Measurements from ENCODE around the gene CPLX3.
A peak's percentile ranks its signal among the peaks of the same experiment; 100 is the strongest.

CPLX3 gene

DNA sequence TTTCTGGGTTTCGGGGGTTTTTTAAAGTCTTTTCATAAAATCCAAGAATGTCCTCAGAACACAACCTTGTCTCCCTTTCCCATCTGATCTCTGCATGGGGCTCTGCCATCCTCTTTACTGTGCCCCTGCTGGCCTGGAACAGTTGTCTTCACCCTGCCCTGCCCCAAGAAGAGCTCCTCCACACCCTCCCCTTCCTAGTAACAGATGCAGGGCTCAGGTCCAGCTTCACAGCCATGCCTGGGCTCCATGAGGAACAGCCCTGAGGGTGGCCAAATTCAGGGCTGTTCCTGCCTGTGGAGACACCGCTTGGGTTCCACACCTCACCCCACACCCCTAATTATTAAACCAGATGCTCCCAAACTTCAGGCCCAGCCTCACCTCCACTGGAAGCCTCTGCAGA lies 29.4 kb downstream of the CPLX3 start:
- H3K27ac Mint-ChIP-seq: peak overlapping the region; percentile 92
- H3K27me3 Mint-ChIP-seq: no peaks in the 10 kb centered on the region
- H3K4me3 Mint-ChIP-seq: peak overlapping the region; percentile 55
- no peaks in the 10 kb centered on the region for H3K9me3 Mint-ChIP-seq
- peaks cover 30% of the 10 kb centered on the region for H3K36me3 Mint-ChIP-seq
- ATAC-seq: no peak
- peaks cover 61% of the 10 kb centered on the region for H3K4me1 Mint-ChIP-seq

GRCh38 chr15:74856537-74856936 lies 30.1 kb downstream of the CPLX3 start:
- Mint-ChIP-seq H3K4me3 (peak overlapping the region; percentile 49), H3K36me3 (peaks cover 23% of the 10 kb centered on the region), H3K27me3 (no peaks in the 10 kb centered on the region), H3K4me1 (peaks cover 61% of the 10 kb centered on the region), H3K9me3 (no peaks in the 10 kb centered on the region), H3K27ac (peak overlapping the region; percentile 92)
- no peak for ATAC-seq

GRCh38 chr15:74857082-74857655 lies 30.7 kb downstream of the CPLX3 start:
- H3K36me3 Mint-ChIP-seq: peaks cover 17% of the 10 kb centered on the region
- H3K27me3 Mint-ChIP-seq: no peaks in the 10 kb centered on the region
- peak overlapping the region; percentile 49 for H3K4me3 Mint-ChIP-seq
- peaks cover 61% of the 10 kb centered on the region for H3K4me1 Mint-ChIP-seq
- no peaks in the 10 kb centered on the region for H3K9me3 Mint-ChIP-seq
- H3K27ac Mint-ChIP-seq: peak overlapping the region; percentile 92
- peak; percentile 93 for ATAC-seq

- Mint-ChIP-seq H3K27me3 (no peaks in the 10 kb centered on the region), H3K27ac (peak overlapping the region; percentile 92), H3K36me3 (peaks cover 13% of the 10 kb centered on the region), H3K4me3 (peak overlapping the region; percentile 46), H3K4me1 (peaks cover 61% of the 10 kb centered on the region), H3K9me3 (no peaks in the 10 kb centered on the region)
- peak; percentile 89 for ATAC-seq
Measured at GRCh38 chr15:74857671-74858368, 31.4 kb downstream of the CPLX3 start.

GRCh38 chr15:74858369-74858740 lies 31.9 kb downstream of the CPLX3 start:
- peaks cover 58% of the 10 kb centered on the region for H3K4me1 Mint-ChIP-seq
- H3K27ac Mint-ChIP-seq: peak overlapping the region; percentile 92
- no peak for ATAC-seq
- H3K36me3 Mint-ChIP-seq: peaks cover 10% of the 10 kb centered on the region
- no peaks in the 10 kb centered on the region for H3K27me3 Mint-ChIP-seq
- H3K4me3 Mint-ChIP-seq: peak overlapping the region; percentile 46
- H3K9me3 Mint-ChIP-seq: no peaks in the 10 kb centered on the region

- Mint-ChIP-seq H3K4me3 (no peak overlapping the region), H3K27me3 (no peaks in the 10 kb centered on the region), H3K9me3 (no peaks in the 10 kb centered on the region), H3K36me3 (peaks cover 44% of the 10 kb centered on the region), H3K4me1 (peaks cover 65% of the 10 kb centered on the region), H3K27ac (peak overlapping the region; percentile 38)
- ATAC-seq: no peak
Measured at GRCh38 chr15:74863239-74864056, 37.0 kb downstream of the CPLX3 start.

GRCh38 chr15:74864296-74864695 lies 37.9 kb downstream of the CPLX3 start:
- peaks cover 42% of the 10 kb centered on the region for H3K36me3 Mint-ChIP-seq
- H3K4me3 Mint-ChIP-seq: no peak overlapping the region
- no peak for ATAC-seq
- no peaks in the 10 kb centered on the region for H3K27me3 Mint-ChIP-seq
- H3K9me3 Mint-ChIP-seq: no peaks in the 10 kb centered on the region
- peaks cover 61% of the 10 kb centered on the region for H3K4me1 Mint-ChIP-seq
- peak overlapping the region; percentile 38 for H3K27ac Mint-ChIP-seq

GRCh38 chr15:74865316-74865715 lies 38.9 kb downstream of the CPLX3 start:
- H3K27me3 Mint-ChIP-seq: no peaks in the 10 kb centered on the region

DNA sequence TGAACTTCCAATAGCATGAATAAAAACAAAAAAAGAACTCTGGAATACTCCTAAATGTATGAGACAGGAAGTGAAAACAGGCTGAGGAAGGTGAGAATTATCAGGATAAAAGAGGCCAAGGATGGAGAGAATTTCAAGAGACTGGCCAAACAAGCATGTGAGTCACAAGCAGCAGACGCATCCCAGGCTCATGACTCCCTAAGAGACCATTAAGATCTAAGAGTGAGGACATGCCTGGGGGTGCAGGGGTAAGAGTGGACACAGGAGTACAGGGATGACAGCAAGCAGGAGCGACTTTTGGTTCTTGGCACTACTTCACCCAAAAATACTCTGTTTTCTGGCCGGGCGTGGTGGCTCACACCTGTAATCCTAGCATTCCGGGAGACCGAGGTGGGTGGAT lies 39.7 kb downstream of the CPLX3 start:
- Mint-ChIP-seq H3K27me3 (no peaks in the 10 kb centered on the region), H3K27ac (peak overlapping the region; percentile 42)

More at GRCh38 chr15:74865316-74865715, 38.9 kb downstream of the CPLX3 start:
- peaks cover 50% of the 10 kb centered on the region for H3K36me3 Mint-ChIP-seq
- no peaks in the 10 kb centered on the region for H3K9me3 Mint-ChIP-seq
- ATAC-seq: no peak
- peaks cover 64% of the 10 kb centered on the region for H3K4me1 Mint-ChIP-seq
- peak overlapping the region; percentile 42 for H3K27ac Mint-ChIP-seq
- no peak overlapping the region for H3K4me3 Mint-ChIP-seq

GRCh38 chr15:74867466-74868038 lies 41.1 kb downstream of the CPLX3 start:
- Mint-ChIP-seq H3K27me3 (no peaks in the 10 kb centered on the region), H3K9me3 (no peaks in the 10 kb centered on the region), H3K36me3 (peaks cover 57% of the 10 kb centered on the region), H3K4me1 (peaks cover 83% of the 10 kb centered on the region), H3K27ac (peak overlapping the region; percentile 59), H3K4me3 (no peak overlapping the region)
- no peak for ATAC-seq

More for the DNA sequence above, 39.7 kb downstream of the CPLX3 start:
- no peak for ATAC-seq
- H3K9me3 Mint-ChIP-seq: no peaks in the 10 kb centered on the region
- no peak overlapping the region for H3K4me3 Mint-ChIP-seq
- peaks cover 53% of the 10 kb centered on the region for H3K36me3 Mint-ChIP-seq
- peaks cover 72% of the 10 kb centered on the region for H3K4me1 Mint-ChIP-seq

DNA sequence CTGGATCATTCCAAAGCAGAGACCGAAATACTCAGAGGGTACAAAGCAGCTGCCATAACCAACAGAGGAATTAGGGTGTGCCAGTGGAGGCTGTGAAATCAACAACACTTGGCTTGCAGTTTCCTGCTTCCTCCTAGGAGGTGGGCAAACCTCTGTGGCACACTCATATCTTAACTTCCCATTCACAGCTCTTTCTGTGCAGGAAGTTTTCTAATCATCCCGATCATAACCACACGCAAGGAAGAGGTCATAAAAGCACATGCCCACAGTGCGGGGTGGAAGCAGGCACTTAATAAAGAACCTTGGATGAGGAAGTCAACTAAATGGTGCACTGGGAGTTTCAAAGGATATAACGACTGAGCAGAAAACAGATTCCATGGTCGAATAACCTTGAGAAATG lies 41.6 kb downstream of the CPLX3 start:
- H3K9me3 Mint-ChIP-seq: no peaks in the 10 kb centered on the region
- ATAC-seq: no peak
- peak overlapping the region; percentile 59 for H3K27ac Mint-ChIP-seq
- H3K27me3 Mint-ChIP-seq: no peaks in the 10 kb centered on the region
- H3K4me1 Mint-ChIP-seq: peaks cover 87% of the 10 kb centered on the region
- peaks cover 62% of the 10 kb centered on the region for H3K36me3 Mint-ChIP-seq
- H3K4me3 Mint-ChIP-seq: peak overlapping the region; percentile 13

GRCh38 chr15:74869372-74869725 lies 42.9 kb downstream of the CPLX3 start:
- Mint-ChIP-seq H3K27me3 (no peaks in the 10 kb centered on the region), H3K27ac (peak overlapping the region; percentile 98), H3K4me3 (peak overlapping the region; percentile 99), H3K9me3 (no peaks in the 10 kb centered on the region), H3K36me3 (peaks cover 53% of the 10 kb centered on the region), H3K4me1 (peaks cover 86% of the 10 kb centered on the region)
- no peak for ATAC-seq

- H3K36me3 Mint-ChIP-seq: peaks cover 50% of the 10 kb centered on the region
- peak overlapping the region; percentile 99 for H3K4me3 Mint-ChIP-seq
- peak overlapping the region; percentile 98 for H3K27ac Mint-ChIP-seq
- H3K27me3 Mint-ChIP-seq: no peaks in the 10 kb centered on the region
- H3K9me3 Mint-ChIP-seq: no peaks in the 10 kb centered on the region
- ATAC-seq: peak; percentile 84
- H3K4me1 Mint-ChIP-seq: peaks cover 83% of the 10 kb centered on the region
Measured at GRCh38 chr15:74869726-74870407, 43.4 kb downstream of the CPLX3 start.

DNA sequence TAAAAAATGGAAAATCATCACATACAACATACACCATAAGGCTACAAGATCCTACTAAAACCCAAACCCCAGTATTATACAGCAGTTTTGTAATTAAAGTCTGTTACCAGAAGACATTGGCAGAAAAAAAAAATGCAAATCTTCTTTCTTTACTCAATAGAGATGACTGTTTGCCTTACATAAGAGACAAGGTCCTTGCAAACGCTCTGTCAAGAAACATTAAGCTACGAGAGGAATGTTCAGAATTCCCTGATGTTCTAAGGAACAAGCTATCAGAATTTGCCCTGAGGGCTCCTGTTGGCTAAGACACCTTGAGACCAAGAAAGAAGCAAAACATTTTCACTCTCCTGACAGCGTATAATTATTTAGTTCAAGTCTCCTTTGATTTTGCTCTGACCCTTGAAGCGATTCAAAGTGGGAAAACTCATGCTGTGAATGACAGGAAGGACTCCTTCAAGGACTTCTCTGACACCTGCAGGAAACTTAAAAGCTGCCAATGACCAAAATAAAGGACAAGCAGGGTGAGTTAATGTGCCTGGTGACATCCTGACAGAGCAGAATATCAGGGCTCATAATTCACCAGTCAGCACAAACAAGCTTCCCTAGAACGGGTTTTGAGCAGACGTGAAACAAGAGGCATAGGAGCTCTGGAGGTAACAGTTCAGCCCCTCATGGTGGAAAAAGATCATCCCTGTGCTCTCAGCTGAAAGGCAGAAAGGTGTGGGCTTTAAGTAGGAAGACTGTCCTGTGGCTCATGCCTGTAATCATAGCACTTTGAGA lies 44.2 kb downstream of the CPLX3 start:
- H3K9me3 Mint-ChIP-seq: no peaks in the 10 kb centered on the region
- H3K27ac Mint-ChIP-seq: peak overlapping the region; percentile 98
- peaks cover 75% of the 10 kb centered on the region for H3K4me1 Mint-ChIP-seq
- ATAC-seq: no peak
- peak overlapping the region; percentile 99 for H3K4me3 Mint-ChIP-seq
- peaks cover 45% of the 10 kb centered on the region for H3K36me3 Mint-ChIP-seq
- H3K27me3 Mint-ChIP-seq: no peaks in the 10 kb centered on the region
